Esophagus muscularis mucosa (tissue), 4 donors: ENCODE measurements around the gene INO80C.

Experiments used
- EP300 ChIP-seq: sonication (generic); formaldehyde crosslinking; IDR thresholded peaks from one replicate; pipeline ENCODE4 v1.6.1; 2017; ENCODE audit warnings: antibody characterized with exemption
- POLR2A ChIP-seq: fragments of 450-650 bp; IDR thresholded peaks from one replicate; pipeline ENCODE4 v1.6.1; 2017; ENCODE audit warnings: antibody characterized with exemption, moderate library complexity, mild to moderate bottlenecking, low read depth
- POLR2AphosphoS5 ChIP-seq, 2 donors: sonication (generic); formaldehyde crosslinking; IDR thresholded peaks; one replicate each; pipeline ENCODE4 v1.6.1; 2017; ENCODE audit warnings: antibody characterized with exemption in 2 of 2
- TF ChIP-seq, protein P1 (sequence below), 3 experiments: fragments of 200-600 bp in 2 of 3; fragments of 450-650 bp in 1 of 3; sonication (generic) in 2 of 3; IDR thresholded peaks; one replicate each; pipeline ENCODE4 v1.5.1; 2017 to 2019; ENCODE audit warnings: antibody characterized with exemption in 3 of 3, mild to moderate bottlenecking in 2 of 3, moderate library complexity in 1 of 3

DNA sequence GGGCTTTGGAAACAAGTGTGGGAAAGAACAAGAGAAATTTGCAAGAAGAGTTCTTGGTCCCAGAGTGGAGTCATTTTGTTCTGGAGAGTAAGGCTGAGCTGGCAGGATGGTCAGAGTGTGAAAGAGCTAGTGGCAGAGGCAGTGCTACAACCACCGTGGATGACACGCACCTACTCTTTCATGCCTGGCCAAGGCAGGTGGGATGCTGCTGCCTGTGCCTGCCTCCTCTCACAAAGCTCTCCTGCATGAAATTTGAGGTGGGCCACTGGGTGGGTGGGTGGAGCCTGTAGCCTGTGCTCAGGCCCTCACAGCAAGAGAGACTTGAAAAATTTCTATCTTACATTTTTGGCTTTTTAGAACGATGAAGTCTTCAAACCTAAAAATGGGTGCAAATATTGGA is 9.4 kb upstream of the INO80C start:
- no peak for TF ChIP-seq POLR2A
- TF ChIP-seq, protein P1, sequence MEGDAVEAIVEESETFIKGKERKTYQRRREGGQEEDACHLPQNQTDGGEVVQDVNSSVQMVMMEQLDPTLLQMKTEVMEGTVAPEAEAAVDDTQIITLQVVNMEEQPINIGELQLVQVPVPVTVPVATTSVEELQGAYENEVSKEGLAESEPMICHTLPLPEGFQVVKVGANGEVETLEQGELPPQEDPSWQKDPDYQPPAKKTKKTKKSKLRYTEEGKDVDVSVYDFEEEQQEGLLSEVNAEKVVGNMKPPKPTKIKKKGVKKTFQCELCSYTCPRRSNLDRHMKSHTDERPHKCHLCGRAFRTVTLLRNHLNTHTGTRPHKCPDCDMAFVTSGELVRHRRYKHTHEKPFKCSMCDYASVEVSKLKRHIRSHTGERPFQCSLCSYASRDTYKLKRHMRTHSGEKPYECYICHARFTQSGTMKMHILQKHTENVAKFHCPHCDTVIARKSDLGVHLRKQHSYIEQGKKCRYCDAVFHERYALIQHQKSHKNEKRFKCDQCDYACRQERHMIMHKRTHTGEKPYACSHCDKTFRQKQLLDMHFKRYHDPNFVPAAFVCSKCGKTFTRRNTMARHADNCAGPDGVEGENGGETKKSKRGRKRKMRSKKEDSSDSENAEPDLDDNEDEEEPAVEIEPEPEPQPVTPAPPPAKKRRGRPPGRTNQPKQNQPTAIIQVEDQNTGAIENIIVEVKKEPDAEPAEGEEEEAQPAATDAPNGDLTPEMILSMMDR (IDR thresholded peaks at IDR 0.05) = no peak
- no peak for TF ChIP-seq POLR2AphosphoS5 (IDR thresholded peaks at IDR 0.05)
- no peak for TF ChIP-seq EP300
